ENCODE measurements around the gene STPG2. TPM values are rescaled to one million over a fixed set of nuclear protein-coding genes. Genes with fewer than 3 reads are reported as not detected.

Gene STPG2
- total RNA-seq, 5 donors from 2014 or later (not counting 1 experiment from before 2014, with no cell fraction given) = 0.19 to 0.35 (median 0.26) TPM; not detected in 2

- CTCF ChIA-PET = interaction anchor here in 1 of 2 donors (0.6 kb wide), 1 partner anchor 1725 kb away, joined by 3 read pairs; no protein-coding TSS in a partner anchor
- no peaks in the 10 kb centered on the region for H3K4me1 Mint-ChIP-seq
Measured at GRCh38 chr4:98126141-98126540, 17.1 kb downstream of the STPG2 start.

DNA sequence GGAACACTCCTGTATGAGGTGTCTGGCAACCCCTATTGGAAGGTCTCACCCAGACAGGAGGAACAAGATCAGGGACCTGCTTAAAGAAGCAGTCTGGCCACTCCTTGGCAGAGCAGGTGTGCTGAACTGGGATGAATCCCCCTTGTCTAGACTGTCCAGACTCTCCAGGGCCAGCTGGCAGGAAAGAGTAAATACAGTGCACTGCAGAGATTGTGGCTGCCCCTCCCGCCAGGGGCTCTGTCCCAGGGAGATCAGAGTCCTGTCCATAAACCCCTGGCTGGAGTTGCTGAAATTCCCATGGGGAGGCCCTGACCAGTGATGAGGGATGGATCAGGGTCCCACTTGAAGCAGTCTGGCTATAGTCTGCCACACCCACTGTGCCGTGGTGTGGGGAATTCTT lies 17.7 kb downstream of the STPG2 start:
- Histone ChIP-seq H3K27me3 (replicated peaks in 1 of 2; ENCODE audit: control insufficient read depth in 2 of 2, extremely low read depth in 1 of 2, insufficient read depth in 2 of 2, low read length in 1 of 2) (peaks cover 0 to 13% of the 10 kb centered on the region in 2 experiments), H3K4me3 (ENCODE audit: control insufficient read depth in 1 of 2, extremely low read depth in 1 of 2, low read length in 1 of 2) (no peak overlapping the region), H3K9me3 (no peaks in the 10 kb centered on the region), H3K27ac (ENCODE audit: low read length) (no peak overlapping the region), H3K36me3 (ENCODE audit: control insufficient read depth in 2 of 2, extremely low read depth in 1 of 2, insufficient read depth in 1 of 2, low read length in 1 of 2) (no peaks in the 10 kb centered on the region), H3K4me1 (ENCODE audit: control insufficient read depth in 1 of 2, extremely low read depth in 1 of 2, insufficient read depth in 2 of 2, low read length in 2 of 2) (no peaks in the 10 kb centered on the region)
- H3K4me1 Mint-ChIP-seq = no peaks in the 10 kb centered on the region
- H3K27me3 Mint-ChIP-seq = peaks cover 3 to 18% of the 10 kb centered on the region in 2 donors
- no peak overlapping the region for H3K27ac Mint-ChIP-seq
- WGBS (ENCODE audit: insufficient coverage) = 89% methylated on average over 1 of the region's 2 CpGs
- peaks cover 0 to 15% (median 9%) of the 10 kb centered on the region in 3 donors for H3K9me3 Mint-ChIP-seq
- H3K4me3 Mint-ChIP-seq = no peak overlapping the region
- ChIA-PET CTCF (interaction anchor here in 1 of 2 donors (0.6 kb wide), 1 partner anchor 1725 kb away, joined by 3 read pairs; no protein-coding TSS in a partner anchor), POLR2A (no interaction called here)
- DNase-seq = no peak
- peaks cover 4% of the 10 kb centered on the region for H3K36me3 Mint-ChIP-seq
- ATAC-seq (replicated peaks in 1 of 4) = no peak

More at GRCh38 chr4:98126141-98126540, 17.1 kb downstream of the STPG2 start:
- Histone ChIP-seq H3K27me3 (replicated peaks in 1 of 2; ENCODE audit: control insufficient read depth in 2 of 2, extremely low read depth in 1 of 2, insufficient read depth in 2 of 2, low read length in 1 of 2) (peaks cover 0 to 13% of the 10 kb centered on the region in 2 experiments), H3K9me3 (no peaks in the 10 kb centered on the region), H3K4me3 (ENCODE audit: control insufficient read depth in 1 of 2, extremely low read depth in 1 of 2, low read length in 1 of 2) (no peak overlapping the region), H3K27ac (ENCODE audit: low read length) (no peak overlapping the region), H3K4me1 (ENCODE audit: control insufficient read depth in 1 of 2, extremely low read depth in 1 of 2, insufficient read depth in 2 of 2, low read length in 2 of 2) (no peaks in the 10 kb centered on the region), H3K36me3 (ENCODE audit: control insufficient read depth in 2 of 2, extremely low read depth in 1 of 2, insufficient read depth in 1 of 2, low read length in 1 of 2) (no peaks in the 10 kb centered on the region)
- H3K27ac Mint-ChIP-seq = no peak overlapping the region
- DNase-seq = no peak
- peaks cover 8 to 21% of the 10 kb centered on the region in 2 donors for H3K27me3 Mint-ChIP-seq
- no peak for ATAC-seq (replicated peaks in 1 of 4)
- H3K9me3 Mint-ChIP-seq = peaks cover 0 to 15% (median 6%) of the 10 kb centered on the region in 3 donors
- POLR2A ChIA-PET = interaction anchor here (0.6 kb wide), 2 partner anchors 214 to 1085 kb away, joined by 3 read pairs; no protein-coding TSS in a partner anchor
- 78% methylated on average over 3 of the region's 3 CpGs for WGBS (ENCODE audit: insufficient coverage)
- H3K36me3 Mint-ChIP-seq = peaks cover 8% of the 10 kb centered on the region
- H3K4me3 Mint-ChIP-seq = no peak overlapping the region

DNA sequence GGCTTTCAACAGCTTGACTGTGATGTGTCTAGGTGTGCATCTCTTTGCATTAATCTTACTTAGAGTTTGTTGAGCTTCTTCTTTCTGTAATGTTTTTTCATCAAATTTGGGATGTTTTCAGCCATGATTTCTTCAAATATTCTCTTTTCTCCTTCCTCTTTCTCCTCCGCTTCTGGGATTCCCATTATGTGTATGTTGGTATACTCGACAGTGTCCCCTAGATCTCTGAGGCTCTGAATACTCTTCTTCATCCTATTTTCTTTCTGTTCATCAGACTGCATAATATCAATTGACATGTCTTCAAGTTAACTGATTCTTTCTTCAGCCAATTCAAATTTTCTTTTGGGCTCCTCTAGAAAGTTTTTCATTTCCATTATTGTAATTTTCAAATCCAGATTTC lies 25.9 kb downstream of the STPG2 start:
- H3K4me1 Mint-ChIP-seq = no peaks in the 10 kb centered on the region
- H3K4me3 Mint-ChIP-seq = no peak overlapping the region
- H3K4me3 ChIP-seq (ENCODE audit: control insufficient read depth in 1 of 2, extremely low read depth in 1 of 2, low read length in 1 of 2) = no peak overlapping the region
- peaks cover 13 to 24% (median 19%) of the 10 kb centered on the region in 3 donors for H3K9me3 Mint-ChIP-seq
- H3K27me3 Mint-ChIP-seq = peaks cover 0 to 6% of the 10 kb centered on the region in 2 donors
- ChIA-PET POLR2A (no interaction called here), CTCF (no interaction called here)
- DNase-seq (no peak), ATAC-seq (replicated peaks in 1 of 4) (no peak)
- no peaks in the 10 kb centered on the region for H3K4me1 ChIP-seq (ENCODE audit: control insufficient read depth in 1 of 2, extremely low read depth in 1 of 2, insufficient read depth in 2 of 2, low read length in 2 of 2)
- peaks cover 5% of the 10 kb centered on the region for H3K36me3 Mint-ChIP-seq
- H3K27ac Mint-ChIP-seq = no peak overlapping the region
- H3K36me3 ChIP-seq (ENCODE audit: control insufficient read depth in 2 of 2, extremely low read depth in 1 of 2, insufficient read depth in 1 of 2, low read length in 1 of 2) = no peaks in the 10 kb centered on the region
- no peaks in the 10 kb centered on the region for H3K27me3 ChIP-seq (replicated peaks in 1 of 2; ENCODE audit: control insufficient read depth in 2 of 2, extremely low read depth in 1 of 2, insufficient read depth in 2 of 2, low read length in 1 of 2)
- no peaks in the 10 kb centered on the region for H3K9me3 ChIP-seq
- WGBS (ENCODE audit: insufficient coverage) = no CpG with 5 or more reads among the region's 2 CpGs
- H3K27ac ChIP-seq (ENCODE audit: low read length) = no peak overlapping the region

GRCh38 chr4:98113012-98113411 lies 30.3 kb downstream of the STPG2 start:
- Histone ChIP-seq H3K27me3 (replicated peaks in 1 of 2; ENCODE audit: control insufficient read depth in 2 of 2, extremely low read depth in 1 of 2, insufficient read depth in 2 of 2, low read length in 1 of 2) (no peaks in the 10 kb centered on the region), H3K9me3 (no peaks in the 10 kb centered on the region), H3K4me1 (ENCODE audit: control insufficient read depth in 1 of 2, extremely low read depth in 1 of 2, insufficient read depth in 2 of 2, low read length in 2 of 2) (no peaks in the 10 kb centered on the region), H3K4me3 (ENCODE audit: control insufficient read depth in 1 of 2, extremely low read depth in 1 of 2, low read length in 1 of 2) (no peak overlapping the region), H3K27ac (ENCODE audit: low read length) (no peak overlapping the region), H3K36me3 (ENCODE audit: control insufficient read depth in 2 of 2, extremely low read depth in 1 of 2, insufficient read depth in 1 of 2, low read length in 1 of 2) (no peaks in the 10 kb centered on the region)
- POLR2A ChIA-PET = no interaction called here
- H3K4me3 Mint-ChIP-seq = no peak overlapping the region
- peaks cover 5% of the 10 kb centered on the region for H3K36me3 Mint-ChIP-seq
- no peak overlapping the region for H3K27ac Mint-ChIP-seq
- H3K9me3 Mint-ChIP-seq = peaks cover 5 to 9% (median 6%) of the 10 kb centered on the region in 3 donors
- DNase-seq (peak in 1 of 35 experiments; percentile 29), ATAC-seq (replicated peaks in 1 of 4) (no peak)
- no peaks in the 10 kb centered on the region for H3K27me3 Mint-ChIP-seq
- CTCF ChIA-PET = interaction anchor here in 1 of 2 donors (1.1 kb wide), 1 partner anchor 36 kb away, joined by 3 read pairs; no protein-coding TSS in a partner anchor
- H3K4me1 Mint-ChIP-seq = no peaks in the 10 kb centered on the region
- WGBS (ENCODE audit: insufficient coverage) = no CpG with 5 or more reads among the region's 3 CpGs

DNA sequence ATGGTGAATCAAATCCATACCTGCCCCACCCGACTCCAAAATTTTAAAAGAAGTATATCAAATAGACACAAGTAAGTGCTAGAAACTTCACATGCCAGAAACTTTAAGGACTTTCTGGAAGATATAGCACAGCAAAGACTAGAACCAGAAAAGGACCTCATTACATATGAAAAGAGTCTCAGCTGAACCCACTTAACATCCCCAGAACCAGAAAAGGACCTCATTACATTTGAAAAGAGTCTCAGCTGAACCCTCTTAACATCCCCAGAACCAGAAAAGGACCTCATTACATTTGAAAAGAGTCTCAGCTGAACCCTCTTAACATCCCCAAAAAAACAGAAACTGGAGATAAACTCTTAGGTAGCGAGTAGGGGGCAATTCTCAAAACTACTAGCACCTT lies 32.3 kb downstream of the STPG2 start:
- H3K27ac Mint-ChIP-seq = no peak overlapping the region
- no peak for ATAC-seq (replicated peaks in 1 of 4)
- CTCF ChIA-PET = no interaction called here
- H3K4me1 Mint-ChIP-seq = no peaks in the 10 kb centered on the region
- H3K4me3 Mint-ChIP-seq = no peak overlapping the region
- H3K36me3 Mint-ChIP-seq = no peaks in the 10 kb centered on the region
- no peaks in the 10 kb centered on the region for H3K27me3 Mint-ChIP-seq
- 89% methylated on average over 1 of the region's 2 CpGs for WGBS (ENCODE audit: insufficient coverage)
- Histone ChIP-seq H3K4me3 (ENCODE audit: control insufficient read depth in 1 of 2, extremely low read depth in 1 of 2, low read length in 1 of 2) (no peak overlapping the region), H3K27ac (ENCODE audit: low read length) (no peak overlapping the region), H3K27me3 (replicated peaks in 1 of 2; ENCODE audit: control insufficient read depth in 2 of 2, extremely low read depth in 1 of 2, insufficient read depth in 2 of 2, low read length in 1 of 2) (no peaks in the 10 kb centered on the region), H3K4me1 (ENCODE audit: control insufficient read depth in 1 of 2, extremely low read depth in 1 of 2, insufficient read depth in 2 of 2, low read length in 2 of 2) (no peaks in the 10 kb centered on the region), H3K36me3 (ENCODE audit: control insufficient read depth in 2 of 2, extremely low read depth in 1 of 2, insufficient read depth in 1 of 2, low read length in 1 of 2) (no peaks in the 10 kb centered on the region), H3K9me3 (no peaks in the 10 kb centered on the region)
- DNase-seq = no peak
- H3K9me3 Mint-ChIP-seq = no peaks in the 10 kb centered on the region
- POLR2A ChIA-PET = no interaction called here

- H3K9me3 Mint-ChIP-seq = no peaks in the 10 kb centered on the region
- no peaks in the 10 kb centered on the region for H3K27me3 Mint-ChIP-seq
- DNase-seq (no peak), ATAC-seq (replicated peaks in 1 of 4) (no peak)
- Histone ChIP-seq H3K27ac (ENCODE audit: low read length) (no peak overlapping the region), H3K4me1 (ENCODE audit: control insufficient read depth in 1 of 2, extremely low read depth in 1 of 2, insufficient read depth in 2 of 2, low read length in 2 of 2) (no peaks in the 10 kb centered on the region), H3K27me3 (replicated peaks in 1 of 2; ENCODE audit: control insufficient read depth in 2 of 2, extremely low read depth in 1 of 2, insufficient read depth in 2 of 2, low read length in 1 of 2) (no peaks in the 10 kb centered on the region), H3K4me3 (ENCODE audit: control insufficient read depth in 1 of 2, extremely low read depth in 1 of 2, low read length in 1 of 2) (no peak overlapping the region), H3K9me3 (no peaks in the 10 kb centered on the region), H3K36me3 (ENCODE audit: control insufficient read depth in 2 of 2, extremely low read depth in 1 of 2, insufficient read depth in 1 of 2, low read length in 1 of 2) (no peaks in the 10 kb centered on the region)
- CTCF ChIA-PET = interaction anchor here (0.5 to 1.3 kb wide), 3 partner anchors 17 to 1363 kb away, joined by 3 to 4 read pairs (median 3); no protein-coding TSS in a partner anchor
- no peaks in the 10 kb centered on the region for H3K4me1 Mint-ChIP-seq
- 87% methylated on average over 5 of the region's 5 CpGs for WGBS (ENCODE audit: insufficient coverage)
- H3K36me3 Mint-ChIP-seq = no peaks in the 10 kb centered on the region
- H3K4me3 Mint-ChIP-seq = no peak overlapping the region
- no peak overlapping the region for H3K27ac Mint-ChIP-seq
- POLR2A ChIA-PET = no interaction called here
Measured at GRCh38 chr4:98110214-98110613, 33.1 kb downstream of the STPG2 start.

Data from T-cell (primary cell).